Lower leg skin (tissue), 3 donors: ENCODE results near the gene IRF2.

Source experiments
- POLR2A ChIP-seq, 2 donors: fragments of 450-650 bp; IDR thresholded peaks; one replicate each; pipeline ENCODE4 v1.6.1; 2016 to 2017; ENCODE audit warnings: antibody characterized with exemption in 2 of 2, mild to moderate bottlenecking in 1 of 2, moderate library complexity in 1 of 2
- TF ChIP-seq, protein P1 (sequence below), 3 donors: fragments of 450-650 bp; IDR thresholded peaks; one replicate each; pipeline ENCODE4 v1.5.1; 2016; ENCODE audit warnings: antibody characterized with exemption in 3 of 3, mild to moderate bottlenecking in 3 of 3, moderate library complexity in 2 of 3

DNA sequence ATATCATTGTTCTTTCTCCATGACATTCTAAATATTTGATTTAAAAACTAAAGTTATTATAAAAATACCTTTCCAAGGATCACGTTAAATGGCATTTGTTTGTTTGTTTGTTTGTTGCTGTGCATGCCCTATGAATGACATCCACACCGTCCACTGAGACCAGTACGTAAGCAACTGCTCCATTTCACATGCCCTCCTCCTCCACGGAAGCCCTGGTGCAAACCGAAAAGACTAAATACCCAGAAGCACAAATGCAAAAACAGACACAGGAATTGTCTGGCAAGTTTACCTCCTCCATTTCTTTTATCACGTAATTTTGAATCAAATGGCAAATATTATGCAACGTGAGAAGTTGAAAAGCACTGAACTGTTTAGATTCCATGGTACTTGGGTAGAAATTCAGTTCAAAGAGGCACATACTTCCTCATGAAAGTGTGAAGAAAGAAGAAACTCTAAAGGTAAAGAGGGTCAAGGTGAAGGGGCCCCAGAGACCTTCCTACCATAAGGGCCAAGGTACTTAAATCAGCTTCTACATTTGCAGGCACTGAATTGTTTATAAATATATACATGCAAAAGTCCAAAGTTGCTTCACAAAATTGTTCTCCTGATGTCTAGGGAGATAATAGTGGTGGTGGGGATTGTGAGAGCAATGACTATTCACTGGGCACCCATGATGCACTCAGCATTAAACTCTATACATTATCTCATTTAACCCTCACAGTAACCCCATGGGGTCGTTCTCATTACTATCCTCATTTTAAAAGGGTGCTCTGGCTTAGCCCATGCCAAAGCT lies 23.4 kb downstream of the IRF2 start:
- TF ChIP-seq, protein P1, sequence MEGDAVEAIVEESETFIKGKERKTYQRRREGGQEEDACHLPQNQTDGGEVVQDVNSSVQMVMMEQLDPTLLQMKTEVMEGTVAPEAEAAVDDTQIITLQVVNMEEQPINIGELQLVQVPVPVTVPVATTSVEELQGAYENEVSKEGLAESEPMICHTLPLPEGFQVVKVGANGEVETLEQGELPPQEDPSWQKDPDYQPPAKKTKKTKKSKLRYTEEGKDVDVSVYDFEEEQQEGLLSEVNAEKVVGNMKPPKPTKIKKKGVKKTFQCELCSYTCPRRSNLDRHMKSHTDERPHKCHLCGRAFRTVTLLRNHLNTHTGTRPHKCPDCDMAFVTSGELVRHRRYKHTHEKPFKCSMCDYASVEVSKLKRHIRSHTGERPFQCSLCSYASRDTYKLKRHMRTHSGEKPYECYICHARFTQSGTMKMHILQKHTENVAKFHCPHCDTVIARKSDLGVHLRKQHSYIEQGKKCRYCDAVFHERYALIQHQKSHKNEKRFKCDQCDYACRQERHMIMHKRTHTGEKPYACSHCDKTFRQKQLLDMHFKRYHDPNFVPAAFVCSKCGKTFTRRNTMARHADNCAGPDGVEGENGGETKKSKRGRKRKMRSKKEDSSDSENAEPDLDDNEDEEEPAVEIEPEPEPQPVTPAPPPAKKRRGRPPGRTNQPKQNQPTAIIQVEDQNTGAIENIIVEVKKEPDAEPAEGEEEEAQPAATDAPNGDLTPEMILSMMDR (IDR thresholded peaks at IDR 0.05) = no peak
- TF ChIP-seq POLR2A (IDR thresholded peaks at IDR 0.05) = no peak
